Measurements from ENCODE around the gene SSTR3.
"Not testable (repeated sequence)": the region's sequence is repeated elsewhere in the genome, so short reads cannot be mapped to it uniquely, and the experiment has no call there.

- not testable (repeated sequence) for TF ChIP-seq EZH2phosphoT487 (conservative IDR thresholded peaks at IDR 0.05; ENCODE audit: low read length); CTCF (IDR thresholded peaks at IDR 0.05; ENCODE audit: insufficient read depth, low read length, poor library complexity, severe bottlenecking)
Observed at GRCh38 chr22:37201443-37201820, 10.8 kb downstream of the SSTR3 start.
